T-cell (primary cell): Measurements from ENCODE around the gene CRIP1. TPM values are rescaled to one million over a fixed set of nuclear protein-coding genes. Genes with fewer than 3 reads are reported as not detected.

ENCODE experiments used
- ATAC-seq, 4 experiments: fragments of 200-7000 bp in 3 of 4; fragments of 150-1000 bp in 1 of 4; cut with Tn5 transposase; replicated peaks in 1 of 4; 1 replicate in 3 of 4; 2 replicates in 1 of 4; pipeline ENCODE4 v1.10.0; 2021; ENCODE audit warnings: moderate library complexity in 3 of 4, mild to moderate bottlenecking in 2 of 4, moderate number of reproducible peaks in 1 of 4
- CTCF ChIA-PET, 2 donors: fragments of 300-600 bp; sonication (Branson Sonifier 250); formaldehyde crosslinking; loops; one replicate each; lab custom pipeline; 2022; ENCODE audit warnings: antibody characterized with exemption in 2 of 2; lab: Charles Lee
- POLR2A ChIA-PET, 2 donors: fragments of 300-600 bp; sonication (Branson Sonifier 250); formaldehyde crosslinking; loops; one replicate each; lab custom pipeline; 2022; ENCODE audit warnings: antibody characterized with exemption in 2 of 2; lab: Charles Lee
- DNase-seq, 35 experiments: peaks; one replicate each; pipeline versions ENCODE4 v3.0.0 to v3.0.0-alpha.2; 2013 to 2023
- H3K27ac ChIP-seq: one replicate; pipeline ENCODE4 v1.5.1; 2013; ENCODE audit warnings: low read length
- H3K27me3 ChIP-seq, 2 experiments: replicated peaks in 1 of 2; 1 replicate in 1 of 2; 2 replicates in 1 of 2; pipeline versions ENCODE4 v1.6.1 to v1.7.0; 2013; ENCODE audit warnings: low read length in 1 of 2, mixed read lengths in 1 of 2; ENCODE audit not compliant: control insufficient read depth in 2 of 2, insufficient read depth in 2 of 2; ENCODE audit errors: extremely low read depth in 1 of 2
- H3K36me3 ChIP-seq, 2 donors: 1 replicate in 1 of 2; 2 replicates in 1 of 2; pipeline versions ENCODE4 v1.6.1 to v1.7.0; 2013; ENCODE audit warnings: low read length in 1 of 2; ENCODE audit not compliant: control insufficient read depth in 2 of 2, insufficient read depth in 1 of 2; ENCODE audit errors: extremely low read depth in 1 of 2
- H3K4me1 ChIP-seq, 2 experiments: 1 replicate in 1 of 2; 2 replicates in 1 of 2; pipeline versions ENCODE4 v1.6.1 to v1.7.0; 2013; ENCODE audit warnings: low read length in 2 of 2, mixed read lengths in 1 of 2; ENCODE audit not compliant: insufficient read depth in 2 of 2, control insufficient read depth in 1 of 2; ENCODE audit errors: extremely low read depth in 1 of 2
- H3K4me3 ChIP-seq, 2 donors: 1 replicate in 1 of 2; 2 replicates in 1 of 2; pipeline versions ENCODE4 v1.5.1 to v1.7.0; 2013; ENCODE audit warnings: mild to moderate bottlenecking in 2 of 2, low read length in 1 of 2, moderate library complexity in 1 of 2; ENCODE audit not compliant: control insufficient read depth in 1 of 2; ENCODE audit errors: extremely low read depth in 1 of 2
- H3K9me3 ChIP-seq: 2 replicates; pipeline ENCODE4 v1.7.0; 2013
- H3K27ac Mint-ChIP-seq, 2 donors: one replicate each; pipeline ENCODE4 v1.8.0; 2020 to 2021; ENCODE audit warnings: mild to moderate bottlenecking in 2 of 2, mixed read lengths in 2 of 2
- H3K27me3 Mint-ChIP-seq, 2 donors: one replicate each; pipeline ENCODE4 v1.8.0; 2021 to 2022; ENCODE audit warnings: mixed read lengths in 2 of 2
- H3K36me3 Mint-ChIP-seq: one replicate; pipeline ENCODE4 v1.8.0; 2021; ENCODE audit warnings: mixed read lengths
- H3K4me1 Mint-ChIP-seq, 3 donors: one replicate each; pipeline ENCODE4 v1.8.0; 2020 to 2022; ENCODE audit warnings: mixed read lengths in 3 of 3, mild to moderate bottlenecking in 1 of 3
- H3K4me3 Mint-ChIP-seq, 3 donors: one replicate each; pipeline ENCODE4 v1.8.0; 2020 to 2022; ENCODE audit warnings: mild to moderate bottlenecking in 3 of 3, mixed read lengths in 3 of 3, moderate library complexity in 3 of 3
- H3K9me3 Mint-ChIP-seq, 3 donors: one replicate each; pipeline ENCODE4 v1.8.0; 2020 to 2022; ENCODE audit warnings: mixed read lengths in 3 of 3
- WGBS: methylation state at CpG from one replicate; pipeline ENCODE4 v1.1.5; 2013; ENCODE audit warnings: missing lambda C conversion rate; ENCODE audit not compliant: insufficient coverage; 5-methylcytosine and 5-hydroxymethylcytosine counted together
- total RNA-seq, 35 experiments: library from RNA in 6 of 35; stranded (reverse) in 6 of 35; fragments of 120-200 nt in 1 of 35; gene quantifications; one replicate each; pipeline versions ENCODE4 v1.2.1 to v1.2.4 and lab custom pipeline; 2013 to 2026

CRIP1 gene
- total RNA-seq, 5 donors from 2014 or later (not counting 1 experiment from before 2014, with no cell fraction given) = 224 to 477 (median 329) TPM

GRCh38 chr14:105487986-105488777 lies 1.5 kb downstream of the CRIP1 start:
- no peaks in the 10 kb centered on the region for H3K9me3 ChIP-seq
- CTCF ChIA-PET = interaction anchor here in 1 of 2 donors (1.8 to 3.7 kb wide), 2 partner anchors 7 to 10 kb away, joined by 7 to 74 read pairs; no protein-coding TSS in a partner anchor
- POLR2A ChIA-PET = no interaction called here
- H3K36me3 ChIP-seq = peaks cover 0 to 6% of the 10 kb centered on the region in 2 donors
- Mint-ChIP-seq H3K27me3 (no peaks in the 10 kb centered on the region), H3K4me1 (peaks cover 42 to 47% (median 46%) of the 10 kb centered on the region in 3 donors), H3K36me3 (peaks cover 5% of the 10 kb centered on the region), H3K27ac (peak overlapping the region; percentile 93 to 94), H3K4me3 (peak overlapping the region; percentile 81 to 87 (median 87)), H3K9me3 (no peaks in the 10 kb centered on the region)
- no peak for ATAC-seq
- H3K27me3 ChIP-seq = no peaks in the 10 kb centered on the region
- peaks cover 24 to 79% of the 10 kb centered on the region in 2 experiments for H3K4me1 ChIP-seq
- 13% methylated on average over 22 of the region's 26 CpGs for WGBS
- peak overlapping the region; percentile 74 to 94 for H3K4me3 ChIP-seq
- peak in 9 of 35 experiments; percentile 23 to 52 (median 36) for DNase-seq
- peak overlapping the region; percentile 100 for H3K27ac ChIP-seq

GRCh38 chr14:105488781-105489541 lies 2.3 kb downstream of the CRIP1 start:
- H3K4me3 ChIP-seq = peak overlapping the region; percentile 74 to 94
- no peaks in the 10 kb centered on the region for H3K27me3 ChIP-seq
- ATAC-seq (no peak), DNase-seq (peak in 2 of 35 experiments; percentile 7 to 35)
- peaks cover 0 to 9% of the 10 kb centered on the region in 2 donors for H3K36me3 ChIP-seq
- peaks cover 20 to 71% of the 10 kb centered on the region in 2 experiments for H3K4me1 ChIP-seq
- POLR2A ChIA-PET = interaction anchor here (0.6 to 1.5 kb wide), 5 partner anchors 8 to 423 kb away, joined by 3 to 15 read pairs (median 4); partner anchors contain the start of gene GPR132 (in 1 of the 2)
- peak overlapping the region; percentile 94 to 96 for H3K27ac Mint-ChIP-seq
- H3K4me1 Mint-ChIP-seq = peaks cover 40 to 45% (median 43%) of the 10 kb centered on the region in 3 donors
- peak overlapping the region; percentile 81 to 87 (median 87) for H3K4me3 Mint-ChIP-seq
- no peaks in the 10 kb centered on the region for H3K9me3 ChIP-seq
- 71% methylated on average over 11 of the region's 20 CpGs for WGBS
- CTCF ChIA-PET = interaction anchor here (0.8 to 3.7 kb wide), 12 partner anchors 8 to 293 kb away, joined by 3 to 74 read pairs (median 4); no protein-coding TSS in a partner anchor
- H3K27ac ChIP-seq = peak overlapping the region; percentile 100
- no peaks in the 10 kb centered on the region for H3K27me3 Mint-ChIP-seq
- H3K9me3 Mint-ChIP-seq = no peaks in the 10 kb centered on the region
- peaks cover 5% of the 10 kb centered on the region for H3K36me3 Mint-ChIP-seq

- no peaks in the 10 kb centered on the region for H3K9me3 ChIP-seq
- WGBS = 0% methylated on average over 12 of the region's 44 CpGs
- ATAC-seq = peak; percentile 4 to 15 (median 12)
- peak; percentile 76 to 94 (median 88) for DNase-seq
- peak overlapping the region; percentile 100 for H3K27ac ChIP-seq
- H3K27me3 ChIP-seq = no peaks in the 10 kb centered on the region
- POLR2A ChIA-PET = interaction anchor here (0.6 to 1.5 kb wide), 7 partner anchors 8 to 424 kb away, joined by 3 to 15 read pairs (median 4); partner anchors contain the start of gene GPR132 (in 1 of the 2)
- peak overlapping the region; percentile 94 to 96 for H3K27ac Mint-ChIP-seq
- no peaks in the 10 kb centered on the region for H3K27me3 Mint-ChIP-seq
- peaks cover 5% of the 10 kb centered on the region for H3K36me3 Mint-ChIP-seq
- no peaks in the 10 kb centered on the region for H3K9me3 Mint-ChIP-seq
- H3K4me3 ChIP-seq = peak overlapping the region; percentile 74 to 94
- H3K4me1 ChIP-seq = peaks cover 13 to 64% of the 10 kb centered on the region in 2 experiments
- CTCF ChIA-PET = interaction anchor here (0.6 to 3.7 kb wide), 18 partner anchors 8 to 505 kb away, joined by 3 to 74 read pairs (median 4); no protein-coding TSS in a partner anchor
- H3K36me3 ChIP-seq = peaks cover 0 to 9% of the 10 kb centered on the region in 2 donors
- H3K4me3 Mint-ChIP-seq = peak overlapping the region; percentile 76 to 87 (median 81)
- peaks cover 32 to 38% (median 36%) of the 10 kb centered on the region in 3 donors for H3K4me1 Mint-ChIP-seq
Measured at GRCh38 chr14:105489542-105490266, 3.0 kb downstream of the CRIP1 start.

GRCh38 chr14:105490267-105490571 lies 3.5 kb downstream of the CRIP1 start:
- peaks cover 0 to 9% of the 10 kb centered on the region in 2 donors for H3K36me3 ChIP-seq
- peaks cover 10 to 59% of the 10 kb centered on the region in 2 experiments for H3K4me1 ChIP-seq
- no peaks in the 10 kb centered on the region for H3K9me3 Mint-ChIP-seq

GRCh38 chr14:105490572-105491365 lies 4.1 kb downstream of the CRIP1 start, which contains the start of gene TEDC1:
Gene TEDC1 (plus strand): TSS chr14:105491246. CDS start chr14:105491376, 130 bp downstream.
- Mint-ChIP-seq H3K27me3 (no peaks in the 10 kb centered on the region), H3K27ac (peak within 1 kb of the TSS; percentile 93 to 98), H3K9me3 (no peaks in the 10 kb centered on the region), H3K4me1 (peaks cover 23 to 29% (median 25%) of the 10 kb centered on the region in 3 donors), H3K4me3 (peak within 1 kb of the TSS; percentile 79 to 87 (median 84)), H3K36me3 (peaks cover 5% of the 10 kb centered on the region)
- H3K36me3 ChIP-seq = peaks cover 0 to 9% of the 10 kb centered on the region in 2 donors
- ChIA-PET CTCF (interaction anchor here in 1 of 2 donors (0.6 to 3.7 kb wide), 5 partner anchors 9 to 190 kb away, joined by 3 to 74 read pairs (median 3); partner anchors contain the start of gene BRF1), POLR2A (interaction anchor here (1.1 to 1.5 kb wide), 3 partner anchors 9 to 10 kb away, joined by 3 to 15 read pairs (median 3); no protein-coding TSS in a partner anchor)
- H3K9me3 ChIP-seq = no peaks in the 10 kb centered on the region
- H3K4me3 ChIP-seq = peak within 1 kb of the TSS; percentile 58 to 94
- peaks cover 10 to 53% of the 10 kb centered on the region in 2 experiments for H3K4me1 ChIP-seq
- under 1% methylated on average over 94 of the region's 94 CpGs for WGBS
- DNase-seq (peak; percentile 94 to 100 (median 99)), ATAC-seq (peak; percentile 72 to 74 (median 72))
- H3K27ac ChIP-seq = peak within 1 kb of the TSS; percentile 100
- H3K27me3 ChIP-seq = no peaks in the 10 kb centered on the region

More at GRCh38 chr14:105490267-105490571, 3.5 kb downstream of the CRIP1 start:
- under 1% methylated on average over 33 of the region's 33 CpGs for WGBS
- no peaks in the 10 kb centered on the region for H3K9me3 ChIP-seq
- Mint-ChIP-seq H3K27me3 (no peaks in the 10 kb centered on the region), H3K27ac (no peak overlapping the region), H3K4me1 (peaks cover 28 to 35% (median 31%) of the 10 kb centered on the region in 3 donors), H3K4me3 (peak overlapping the region in 2 of 3 donors; percentile 28 to 87), H3K36me3 (peaks cover 5% of the 10 kb centered on the region)
- CTCF ChIA-PET = interaction anchor here (0.6 to 3.7 kb wide), 15 partner anchors 9 to 505 kb away, joined by 3 to 74 read pairs (median 4); no protein-coding TSS in a partner anchor
- no peaks in the 10 kb centered on the region for H3K27me3 ChIP-seq
- peak overlapping the region; percentile 100 for H3K27ac ChIP-seq
- peak overlapping the region; percentile 58 to 94 for H3K4me3 ChIP-seq
- DNase-seq = peak in 1 of 35 experiments; percentile 45
- ATAC-seq = peak; percentile 3 to 9 (median 8)
- POLR2A ChIA-PET = interaction anchor here (0.6 to 1.5 kb wide), 6 partner anchors 8 to 425 kb away, joined by 3 to 15 read pairs (median 4); partner anchors contain the start of gene GPR132 (in 1 of the 2)
